Fibroblast of skin of scalp (primary cell): Measurements from ENCODE around the gene KCNK13.
"Not testable (repeated sequence)": the region's sequence is repeated elsewhere in the genome, so short reads cannot be mapped to it uniquely, and the experiment has no call there.

ENCODE experiments used
- DNase-seq: peaks from one replicate; pipeline ENCODE4 v3.0.0-alpha.2; 2013

The KCNK13 gene

GRCh38 chr14:90060965-90061684 is 669 bp upstream of the KCNK13 start:
- no peak for DNase-seq

GRCh38 chr14:90062127-90062794 is 467 bp downstream of the KCNK13 start:
- no peak for DNase-seq

- no peak for DNase-seq
Observed at GRCh38 chr14:90062822-90063539, 1.2 kb downstream of the KCNK13 start.

GRCh38 chr14:90072350-90072749 is 10.6 kb downstream of the KCNK13 start:
- no peak for DNase-seq

- no peak for DNase-seq
Observed at GRCh38 chr14:90079576-90079975, 17.8 kb downstream of the KCNK13 start.

GRCh38 chr14:90087433-90087832 is 25.6 kb downstream of the KCNK13 start:
- DNase-seq: no peak

GRCh38 chr14:90088176-90088575 is 26.4 kb downstream of the KCNK13 start:
- DNase-seq: no peak

- DNase-seq: not testable (repeated sequence)
Observed at GRCh38 chr14:90089486-90089885, 27.7 kb downstream of the KCNK13 start.

GRCh38 chr14:90091393-90091792 is 29.6 kb downstream of the KCNK13 start:
- DNase-seq: peak; percentile 80

- DNase-seq: no peak
Observed at GRCh38 chr14:90093942-90094595, 32.3 kb downstream of the KCNK13 start.

GRCh38 chr14:90095096-90095495 is 33.3 kb downstream of the KCNK13 start:
- DNase-seq: no peak

GRCh38 chr14:90096566-90096965 is 34.8 kb downstream of the KCNK13 start:
- no peak for DNase-seq

- no peak for DNase-seq
Observed at GRCh38 chr14:90103808-90104207, 42.0 kb downstream of the KCNK13 start.

GRCh38 chr14:90105756-90106155 is 44.0 kb downstream of the KCNK13 start:
- no peak for DNase-seq

- peak; percentile 5 for DNase-seq
Observed at GRCh38 chr14:90107789-90108188, 46.0 kb downstream of the KCNK13 start.

- no peak for DNase-seq
Observed at GRCh38 chr14:90109858-90110257, 48.1 kb downstream of the KCNK13 start.

- peak; percentile 71 for DNase-seq
Observed at GRCh38 chr14:90111895-90112534, 50.2 kb downstream of the KCNK13 start.

GRCh38 chr14:90114554-90114953 is 52.8 kb downstream of the KCNK13 start:
- no peak for DNase-seq

GRCh38 chr14:90115780-90116179 is 54.0 kb downstream of the KCNK13 start:
- no peak for DNase-seq

GRCh38 chr14:90116444-90116843 is 54.6 kb downstream of the KCNK13 start:
- DNase-seq: no peak

GRCh38 chr14:90118027-90118426 is 56.2 kb downstream of the KCNK13 start:
- no peak for DNase-seq

- DNase-seq: no peak
Observed at GRCh38 chr14:90126260-90126659, 64.5 kb downstream of the KCNK13 start.
